ENCODE data around the gene AFAP1L1. TPM values are rescaled to one million over a fixed set of nuclear protein-coding genes. Genes with fewer than 3 reads are reported as not detected.

Gene AFAP1L1
- total RNA-seq, 1 donor from 2014 or later, result 3.0 TPM

Other genes starting within 250 kb of the AFAP1L1 start
- 3.4 TPM for gene SH3TC2, start 208.8 kb upstream of the AFAP1L1 start, total RNA-seq
- 22.4 TPM for gene ABLIM3, start 130.4 kb upstream of the AFAP1L1 start, total RNA-seq
- gene GRPEL2, start 73.6 kb downstream of the AFAP1L1 start, total RNA-seq, result 49.6 TPM
- 6.5 TPM for gene PCYOX1L, start 86.2 kb downstream of the AFAP1L1 start, total RNA-seq
- 0.28 TPM for gene IL17B, start 107.4 kb downstream of the AFAP1L1 start, total RNA-seq

Measured in esophagus mucosa (tissue), 1 donor.